CD4-positive, alpha-beta T cell treated with Interleukin-12 subunit alpha and Interleukin-12 subunit beta, for 1 hour (primary cell): Measurements from ENCODE around the gene PPIG.
"Not testable (repeated sequence)": the region's sequence is repeated elsewhere in the genome, so short reads cannot be mapped to it uniquely, and the experiment has no call there.

Experiments used
- DNase-seq: peaks from one replicate; pipeline ENCODE4 v3.0.0-alpha.2; 2020

Gene PPIG

GRCh38 chr2:169664978-169665930, 81.1 kb downstream of the PPIG start:
- no peak for DNase-seq

DNA sequence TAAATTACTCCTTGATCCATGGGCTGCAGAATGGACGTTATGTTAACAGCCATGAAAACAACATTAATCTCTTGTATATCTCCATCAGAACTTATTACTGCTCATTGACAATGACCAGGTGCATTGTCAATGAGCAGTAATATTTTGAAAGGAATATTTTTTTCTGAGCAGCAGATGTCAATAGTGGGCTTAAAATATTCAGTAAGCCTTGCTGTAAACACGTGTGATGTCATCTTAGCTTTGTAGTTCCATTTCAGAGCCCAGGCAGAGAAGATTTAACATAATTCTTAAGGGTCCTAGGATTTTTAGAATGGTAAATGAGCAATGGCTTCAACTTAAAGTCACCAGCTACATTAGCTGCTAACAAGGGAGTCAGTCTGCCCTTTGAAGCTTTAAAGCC, 83.4 kb downstream of the PPIG start:
- no peak for DNase-seq

- no peak for DNase-seq
Measured at GRCh38 chr2:169670215-169670651, 86.1 kb downstream of the PPIG start.

DNA sequence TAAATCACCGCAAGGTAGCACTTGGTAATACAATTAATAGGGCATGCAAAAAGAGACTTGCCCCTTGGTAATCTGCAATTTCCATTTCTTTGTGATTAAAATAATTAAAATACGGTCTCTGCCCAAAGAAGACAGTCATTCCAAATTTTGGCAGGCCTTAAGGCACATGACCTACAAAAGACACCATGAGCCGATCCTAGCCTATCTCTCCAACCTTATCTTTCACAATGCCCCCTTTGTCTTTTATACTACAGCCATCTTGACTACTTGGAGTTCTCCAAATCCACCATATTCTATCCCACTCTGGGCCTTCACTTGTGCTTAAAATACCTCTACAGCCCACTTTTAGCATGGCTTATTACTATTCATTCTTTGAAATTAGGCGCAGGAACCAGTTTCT, 86.8 kb downstream of the PPIG start:
- no peak for DNase-seq

- no peak for DNase-seq
Measured at GRCh38 chr2:169672406-169672805, 88.3 kb downstream of the PPIG start.

GRCh38 chr2:169673106-169673505, 89.0 kb downstream of the PPIG start:
- no peak for DNase-seq

- DNase-seq: no peak
Measured at GRCh38 chr2:169673921-169674320, 89.8 kb downstream of the PPIG start.

DNA sequence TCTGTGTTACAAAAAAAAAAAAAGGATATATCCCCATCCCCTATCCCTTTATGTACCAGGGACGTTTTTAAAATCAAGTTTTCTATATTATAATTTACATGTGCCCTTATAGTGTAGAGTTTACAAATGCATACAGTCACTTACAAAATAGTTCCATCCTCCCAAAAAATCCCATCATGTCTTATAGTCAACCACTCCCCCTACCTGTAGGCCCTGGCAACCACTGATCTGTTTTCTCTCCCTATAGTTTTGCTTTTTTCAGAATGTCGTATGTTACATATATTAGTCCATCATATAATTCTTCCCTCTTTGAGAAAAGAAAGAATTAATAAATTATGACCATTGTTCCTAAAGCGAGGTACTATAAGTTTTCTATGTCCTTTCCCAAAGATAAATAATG, 92.2 kb downstream of the PPIG start:
- DNase-seq: no peak

- no peak for DNase-seq
Measured at GRCh38 chr2:169676850-169677249, 92.7 kb downstream of the PPIG start.

DNA sequence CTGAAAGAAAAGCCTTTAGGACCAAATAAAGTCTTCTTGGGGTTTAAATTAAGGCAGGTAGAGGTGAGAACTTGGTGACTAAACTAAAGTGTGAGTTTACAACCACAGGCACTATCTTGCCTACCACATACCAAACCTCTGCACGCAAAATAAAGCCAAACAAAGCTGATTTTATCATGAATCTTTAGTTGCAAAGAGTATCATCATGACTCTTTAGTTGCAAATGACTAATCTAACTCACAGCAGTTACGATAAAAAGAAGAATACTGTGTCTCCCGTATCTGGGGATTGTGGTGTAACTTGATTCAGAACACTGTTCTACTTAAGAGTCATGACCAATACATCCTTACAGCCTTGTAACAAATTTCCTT, 98.9 kb downstream of the PPIG start:
- DNase-seq: peak; percentile 28

GRCh38 chr2:169683425-169684134, 99.4 kb downstream of the PPIG start:
- no peak for DNase-seq

DNA sequence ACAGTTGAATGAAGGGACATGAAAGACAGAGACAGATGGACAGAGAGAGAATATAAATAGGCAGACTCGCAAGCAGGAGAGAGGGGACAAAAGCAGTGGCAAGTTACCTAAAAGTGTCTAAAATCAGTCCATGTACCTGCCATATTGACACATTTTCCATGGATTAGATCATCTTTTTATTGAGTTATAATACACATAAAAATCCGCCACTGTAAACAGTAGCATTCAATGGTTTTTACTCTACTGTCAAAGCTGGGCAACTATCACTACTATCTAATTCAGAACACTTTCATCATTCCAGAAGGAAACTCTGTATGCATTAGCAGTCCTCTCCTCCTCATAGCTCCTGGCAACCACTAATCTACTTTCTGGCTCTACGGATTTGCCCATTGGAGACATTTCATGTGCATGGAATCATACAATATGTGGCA, 100.0 kb downstream of the PPIG start:
- no peak for DNase-seq

- not testable (repeated sequence) for DNase-seq
Measured at GRCh38 chr2:169684712-169685111, 100.6 kb downstream of the PPIG start.

DNA sequence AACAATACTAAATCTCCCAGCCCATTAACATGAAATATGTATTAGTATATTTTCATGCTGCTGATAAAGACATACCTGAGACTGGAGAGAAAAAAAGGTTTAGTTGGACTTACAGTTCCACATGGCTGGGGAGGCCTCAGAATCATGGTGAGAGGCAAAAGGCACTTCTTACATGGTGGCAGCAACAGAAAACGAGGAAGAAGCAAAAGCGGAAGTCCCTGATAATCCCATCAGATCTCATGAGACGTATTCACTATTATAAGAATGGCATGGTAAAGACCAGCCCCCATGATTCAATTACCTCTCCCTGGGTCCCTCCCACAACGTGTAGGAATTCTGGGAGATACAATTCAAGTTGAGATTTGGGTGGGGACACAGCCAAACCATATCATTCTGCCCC, 102.7 kb downstream of the PPIG start:
- DNase-seq: not testable (repeated sequence)

- not testable (repeated sequence) for DNase-seq
Measured at GRCh38 chr2:169687943-169688342, 103.8 kb downstream of the PPIG start.

- no peak for DNase-seq
Measured at GRCh38 chr2:169690958-169691357, 106.8 kb downstream of the PPIG start.
